Coronary artery (tissue), 2 donors: ENCODE data around the gene FBXO2.

Experiments used
- DNase-seq: peaks from one replicate; pipeline ENCODE4 v3.0.0-alpha.2; 2017; ENCODE audit warnings: low spot score
- H3K27ac ChIP-seq, 2 donors: fragments of 200-600 bp; sonication (generic); one replicate each; pipeline ENCODE4 v1.5.1; 2016 to 2019
- H3K4me3 ChIP-seq: fragments of 200-600 bp; sonication (generic); 2 replicates; pipeline ENCODE4 v1.5.1; 2016; ENCODE audit warnings: mild to moderate bottlenecking, moderate library complexity
- TF ChIP-seq, protein P1 (sequence below): fragments of 200-600 bp; sonication (generic); IDR thresholded peaks from one replicate; pipeline ENCODE4 v1.5.1; 2019; ENCODE audit warnings: antibody characterized with exemption

The FBXO2 gene

DNA sequence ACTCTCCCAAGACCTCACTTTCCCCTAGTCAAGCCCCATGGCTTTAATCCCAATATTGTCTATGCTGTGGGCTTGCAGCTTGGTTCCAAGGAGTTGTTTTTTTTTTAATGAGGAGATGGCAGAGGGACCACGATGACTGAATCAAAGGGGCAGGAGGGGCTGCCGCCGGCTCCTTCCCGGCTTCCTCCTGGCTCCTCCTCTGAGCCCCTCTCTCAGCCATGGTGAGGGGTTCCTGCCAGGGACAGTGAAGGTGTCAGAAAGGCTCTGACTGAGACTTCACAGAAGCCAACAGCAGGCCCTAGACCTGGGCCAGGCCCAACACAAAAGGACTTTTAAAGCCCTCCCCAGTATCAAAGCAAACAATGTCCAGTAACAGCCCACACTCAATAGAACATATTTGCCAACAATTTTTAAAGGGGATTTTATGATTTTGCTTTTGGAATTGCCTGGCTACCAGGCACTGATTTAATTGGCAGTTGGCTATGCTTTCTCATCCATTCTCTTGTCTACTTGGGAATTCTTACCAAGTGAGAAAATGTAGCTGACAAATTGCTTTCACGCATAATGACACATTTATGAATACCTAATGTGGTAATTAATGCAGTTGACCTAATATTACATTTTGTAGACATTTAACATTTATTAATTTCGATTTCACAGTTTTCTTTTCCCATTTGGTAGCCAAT, 54.2 kb downstream of the FBXO2 start:
- TF ChIP-seq, protein P1, sequence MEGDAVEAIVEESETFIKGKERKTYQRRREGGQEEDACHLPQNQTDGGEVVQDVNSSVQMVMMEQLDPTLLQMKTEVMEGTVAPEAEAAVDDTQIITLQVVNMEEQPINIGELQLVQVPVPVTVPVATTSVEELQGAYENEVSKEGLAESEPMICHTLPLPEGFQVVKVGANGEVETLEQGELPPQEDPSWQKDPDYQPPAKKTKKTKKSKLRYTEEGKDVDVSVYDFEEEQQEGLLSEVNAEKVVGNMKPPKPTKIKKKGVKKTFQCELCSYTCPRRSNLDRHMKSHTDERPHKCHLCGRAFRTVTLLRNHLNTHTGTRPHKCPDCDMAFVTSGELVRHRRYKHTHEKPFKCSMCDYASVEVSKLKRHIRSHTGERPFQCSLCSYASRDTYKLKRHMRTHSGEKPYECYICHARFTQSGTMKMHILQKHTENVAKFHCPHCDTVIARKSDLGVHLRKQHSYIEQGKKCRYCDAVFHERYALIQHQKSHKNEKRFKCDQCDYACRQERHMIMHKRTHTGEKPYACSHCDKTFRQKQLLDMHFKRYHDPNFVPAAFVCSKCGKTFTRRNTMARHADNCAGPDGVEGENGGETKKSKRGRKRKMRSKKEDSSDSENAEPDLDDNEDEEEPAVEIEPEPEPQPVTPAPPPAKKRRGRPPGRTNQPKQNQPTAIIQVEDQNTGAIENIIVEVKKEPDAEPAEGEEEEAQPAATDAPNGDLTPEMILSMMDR: no peak
- DNase-seq: no peak
- Histone ChIP-seq H3K27ac (no peak overlapping the region), H3K4me3 (no peak overlapping the region)

- Histone ChIP-seq H3K27ac (no peak overlapping the region), H3K4me3 (no peak overlapping the region)
- TF ChIP-seq, protein P1: no peak
- no peak for DNase-seq
Observed at GRCh38 chr1:11598461-11598860, 55.8 kb downstream of the FBXO2 start.
